Calu3 (cell line): ENCODE data around the gene TAF11L12. TPM values are rescaled to one million over a fixed set of nuclear protein-coding genes. Genes with fewer than 3 reads are reported as not detected.
"Not testable (repeated sequence)": the region's sequence is repeated elsewhere in the genome, so short reads cannot be mapped to it uniquely, and the experiment has no call there.

ENCODE experiments used
- BruUV-seq: library from RNA; stranded (reverse); fragments of 400-500 nt; replicated peaks from 2 replicates; lab custom pipeline; 2021; lab: Mats Ljungman, UMichigan
- CTCF ChIA-PET: fragments of 300-600 bp; sonication (Branson Sonifier 250); formaldehyde crosslinking; loops from one replicate; lab custom pipeline; 2022; ENCODE audit warnings: antibody characterized with exemption; lab: Charles Lee
- DNase-seq: peaks from one replicate; pipeline ENCODE4 v3.0.0; 2022
- H3K27ac Mint-ChIP-seq: one replicate; pipeline ENCODE4 v1.8.0; 2022; ENCODE audit warnings: mixed read lengths; ENCODE audit not compliant: unreplicated experiment
- H3K27me3 Mint-ChIP-seq: one replicate; pipeline ENCODE4 v1.8.0; 2022; ENCODE audit warnings: mixed read lengths; ENCODE audit not compliant: unreplicated experiment
- H3K36me3 Mint-ChIP-seq: one replicate; pipeline ENCODE4 v1.8.0; 2022; ENCODE audit warnings: mild to moderate bottlenecking, moderate library complexity, mixed read lengths; ENCODE audit not compliant: insufficient read depth, unreplicated experiment
- H3K4me1 Mint-ChIP-seq: one replicate; pipeline ENCODE4 v1.8.0; 2022; ENCODE audit warnings: mild to moderate bottlenecking, low read depth, mixed read lengths; ENCODE audit not compliant: unreplicated experiment
- H3K4me3 Mint-ChIP-seq: one replicate; pipeline ENCODE4 v1.8.0; 2022; ENCODE audit warnings: mild to moderate bottlenecking, low read depth, moderate library complexity, mixed read lengths; ENCODE audit not compliant: unreplicated experiment
- H3K9me3 Mint-ChIP-seq: one replicate; pipeline ENCODE4 v1.8.0; 2022; ENCODE audit warnings: low read depth, mixed read lengths; ENCODE audit not compliant: unreplicated experiment
- CTCF ChIP-seq: fragments of 200-600 bp; IDR thresholded peaks from one replicate; pipeline ENCODE4 v1.8.0; 2022; ENCODE audit warnings: antibody characterized with exemption; ENCODE audit not compliant: unreplicated experiment
- intact Hi-C: fragments of 100-400 bp; cut with micrococcal nuclease; formaldehyde crosslinking; loops from one replicate; pipeline ENCODE4 v1.10.0; 2022; ENCODE audit not compliant: unreplicated experiment
- total RNA-seq: library from RNA; stranded (reverse); gene quantifications from 2 replicates; pipeline ENCODE4 v1.2.3, GENCODE V29; 2022

Gene TAF11L12
- total RNA-seq, 1 experiment from 2014 or later, result not detected

- H3K36me3 Mint-ChIP-seq, result no peaks in the 10 kb centered on the region
- CTCF ChIA-PET, result no interaction called here
Measured at GRCh38 chr5:17634160-17634559, 24.0 kb downstream of the TAF11L12 start, which contains the start of gene TAF11L14. TSS of gene TAF11L14 (plus strand) at chr5:17634460.

GRCh38 chr5:17649232-17649631 is 39.0 kb downstream of the TAF11L12 start:
- H3K9me3 Mint-ChIP-seq, H3K36me3 Mint-ChIP-seq, H3K4me1 Mint-ChIP-seq, BruUV-seq, intact Hi-C loops, CTCF ChIA-PET, H3K27me3 Mint-ChIP-seq, H3K4me3 Mint-ChIP-seq, H3K27ac Mint-ChIP-seq, DNase-seq: not testable (repeated sequence)

More at GRCh38 chr5:17634160-17634559, 24.0 kb downstream of the TAF11L12 start, which contains the start of gene TAF11L14:
- BruUV-seq, result no TSS peak
- TF ChIP-seq CTCF, result no peak
- no peak for DNase-seq
- no peaks in the 10 kb centered on the region for H3K27me3 Mint-ChIP-seq
- no peak within 1 kb of the TSS for H3K27ac Mint-ChIP-seq
- H3K4me3 Mint-ChIP-seq, result no peak within 1 kb of the TSS
- peaks cover 5% of the 10 kb centered on the region for H3K9me3 Mint-ChIP-seq
- intact Hi-C loops, result no loop called here
- H3K4me1 Mint-ChIP-seq, result no peaks in the 10 kb centered on the region

- DNase-seq, H3K4me3 Mint-ChIP-seq, CTCF ChIA-PET, H3K27ac Mint-ChIP-seq, BruUV-seq, intact Hi-C loops, H3K36me3 Mint-ChIP-seq, H3K4me1 Mint-ChIP-seq, H3K27me3 Mint-ChIP-seq, H3K9me3 Mint-ChIP-seq: not testable (repeated sequence)
Measured at GRCh38 chr5:17655201-17655759, 45.1 kb downstream of the TAF11L12 start.

GRCh38 chr5:17655921-17656320 is 45.7 kb downstream of the TAF11L12 start:
- peaks cover 4% of the 10 kb centered on the region for H3K9me3 Mint-ChIP-seq
- no peak for DNase-seq
- H3K4me3 Mint-ChIP-seq, result no peak overlapping the region
- no peaks in the 10 kb centered on the region for H3K27me3 Mint-ChIP-seq
- CTCF ChIA-PET, result no interaction called here
- H3K36me3 Mint-ChIP-seq, result no peaks in the 10 kb centered on the region
- BruUV-seq, result no TSS peak
- no peaks in the 10 kb centered on the region for H3K4me1 Mint-ChIP-seq
- H3K27ac Mint-ChIP-seq, result no peak overlapping the region
- TF ChIP-seq CTCF, result no peak
- intact Hi-C loops, result no loop called here

Other genes starting within 250 kb of the TAF11L12 start
- gene TAF11L2, start 112.2 kb upstream of the TAF11L12 start, total RNA-seq, result not detected in 2 replicates
- not detected in 2 replicates for gene TAF11L3, start 92.0 kb upstream of the TAF11L12 start, total RNA-seq
- gene TAF11L4, start 88.6 kb upstream of the TAF11L12 start, total RNA-seq, result not detected in 2 replicates
- not detected in 2 replicates for gene TAF11L5, start 85.2 kb upstream of the TAF11L12 start, total RNA-seq
- gene TAF11L6, start 81.7 kb upstream of the TAF11L12 start, total RNA-seq, result not detected in 2 replicates
- gene TAF11L7, start 24.6 kb upstream of the TAF11L12 start, total RNA-seq, result not detected in 2 replicates
- gene TAF11L8, start 19.4 kb upstream of the TAF11L12 start, total RNA-seq, result not detected in 2 replicates
- not detected in 2 replicates for gene TAF11L9, start 16.0 kb upstream of the TAF11L12 start, total RNA-seq
- gene TAF11L10, start 12.6 kb upstream of the TAF11L12 start, total RNA-seq, result not detected in 2 replicates
- gene TAF11L11, start 6.2 kb upstream of the TAF11L12 start, total RNA-seq, result not detected in 2 replicates
- not detected in 2 replicates for gene TAF11L13, start 21.7 kb downstream of the TAF11L12 start, total RNA-seq
- gene TAF11L14, start 24.1 kb downstream of the TAF11L12 start, total RNA-seq, result not detected in 2 replicates